D341Med (cell line): Measurements from ENCODE around the gene GREM1.

Source experiments
- DNase-seq: peaks from one replicate; pipeline ENCODE4 v3.0.0; 2012; ENCODE audit warnings: low spot score

Gene GREM1

GRCh38 chr15:32717426-32718226 is at the start of gene GREM1:
TSS of gene GREM1 (plus strand) at chr15:32718004. CDS start at chr15:32730691, 12,687 bp downstream.
- peak; percentile 66 for DNase-seq

- no peak for DNase-seq
Observed at GRCh38 chr15:32668942-32669341, 48.9 kb upstream of the GREM1 start.

GRCh38 chr15:32669896-32670611 is 47.8 kb upstream of the GREM1 start:
- no peak for DNase-seq

GRCh38 chr15:32670623-32671022 is 47.2 kb upstream of the GREM1 start:
- no peak for DNase-seq

- no peak for DNase-seq
Observed at GRCh38 chr15:32671339-32672325, 46.2 kb upstream of the GREM1 start.

- no peak for DNase-seq
Observed at GRCh38 chr15:32674681-32675080, 43.1 kb upstream of the GREM1 start.

GRCh38 chr15:32675466-32675865 is 42.3 kb upstream of the GREM1 start:
- no peak for DNase-seq

GRCh38 chr15:32676169-32676568 is 41.6 kb upstream of the GREM1 start:
- DNase-seq = no peak

GRCh38 chr15:32677238-32677750 is 40.5 kb upstream of the GREM1 start:
- DNase-seq = no peak

- DNase-seq = no peak
Observed at GRCh38 chr15:32679298-32679690, 38.5 kb upstream of the GREM1 start.

GRCh38 chr15:32682569-32682968 is 35.2 kb upstream of the GREM1 start:
- DNase-seq = no peak

- no peak for DNase-seq
Observed at GRCh38 chr15:32682977-32683630, 34.7 kb upstream of the GREM1 start.

- DNase-seq = no peak
Observed at GRCh38 chr15:32683906-32684584, 33.8 kb upstream of the GREM1 start.

- no peak for DNase-seq
Observed at GRCh38 chr15:32685576-32685975, 32.2 kb upstream of the GREM1 start.

- no peak for DNase-seq
Observed at GRCh38 chr15:32687556-32687955, 30.2 kb upstream of the GREM1 start.

- DNase-seq = no peak
Observed at GRCh38 chr15:32688151-32688639, 29.6 kb upstream of the GREM1 start.

GRCh38 chr15:32690941-32691688 is 26.7 kb upstream of the GREM1 start:
- no peak for DNase-seq

- no peak for DNase-seq
Observed at GRCh38 chr15:32691689-32692038, 26.1 kb upstream of the GREM1 start.

GRCh38 chr15:32692286-32692685 is 25.5 kb upstream of the GREM1 start:
- DNase-seq = no peak
